Eye (tissue), 1 donor: ENCODE data around the gene CCDC148.
"Not testable (repeated sequence)": the region's sequence is repeated elsewhere in the genome, so short reads cannot be mapped to it uniquely, and the experiment has no call there.

ENCODE experiments used
- DNase-seq: peaks from one replicate; pipeline ENCODE4 v3.0.0-alpha.2; 2015

The CCDC148 gene

GRCh38 chr2:158346032-158346431 lies 110.5 kb downstream of the CCDC148 start:
- no peak for DNase-seq

GRCh38 chr2:158339513-158339912 lies 117.0 kb downstream of the CCDC148 start:
- DNase-seq = no peak

- no peak for DNase-seq
These were observed 119.5 kb downstream of the CCDC148 start for GRCh38 chr2:158337018-158337417.

- DNase-seq = not testable (repeated sequence)
These were observed 124.8 kb downstream of the CCDC148 start for GRCh38 chr2:158331799-158332198.

- no peak for DNase-seq
These were observed 130.7 kb downstream of the CCDC148 start for GRCh38 chr2:158325782-158326340.

GRCh38 chr2:158325031-158325781 lies 131.3 kb downstream of the CCDC148 start:
- DNase-seq = no peak

- DNase-seq = no peak
These were observed 133.2 kb downstream of the CCDC148 start for GRCh38 chr2:158323381-158323780.

- DNase-seq = no peak
These were observed 135.3 kb downstream of the CCDC148 start for GRCh38 chr2:158321264-158321663.

- no peak for DNase-seq
These were observed 137.3 kb downstream of the CCDC148 start for GRCh38 chr2:158319269-158319668.

- no peak for DNase-seq
These were observed 138.9 kb downstream of the CCDC148 start for GRCh38 chr2:158317642-158318041.

GRCh38 chr2:158315803-158316414 lies 140.6 kb downstream of the CCDC148 start:
- DNase-seq = no peak

GRCh38 chr2:158315000-158315399 lies 141.6 kb downstream of the CCDC148 start:
- no peak for DNase-seq

GRCh38 chr2:158313734-158314133 lies 142.8 kb downstream of the CCDC148 start:
- no peak for DNase-seq

GRCh38 chr2:158312981-158313380 lies 143.6 kb downstream of the CCDC148 start:
- no peak for DNase-seq

GRCh38 chr2:158310407-158310806 lies 146.1 kb downstream of the CCDC148 start:
- not testable (repeated sequence) for DNase-seq

GRCh38 chr2:158305501-158305900 lies 151.1 kb downstream of the CCDC148 start:
- DNase-seq = no peak

- no peak for DNase-seq
These were observed 156.2 kb downstream of the CCDC148 start for GRCh38 chr2:158300394-158300793.

GRCh38 chr2:158297606-158298005 lies 158.9 kb downstream of the CCDC148 start:
- DNase-seq = no peak

- no peak for DNase-seq
These were observed 159.4 kb downstream of the CCDC148 start for GRCh38 chr2:158297120-158297519.

GRCh38 chr2:158293722-158294121 lies 162.8 kb downstream of the CCDC148 start:
- no peak for DNase-seq

GRCh38 chr2:158291544-158292180 lies 164.9 kb downstream of the CCDC148 start:
- DNase-seq = peak; percentile 6

GRCh38 chr2:158290225-158290624 lies 166.3 kb downstream of the CCDC148 start:
- no peak for DNase-seq

GRCh38 chr2:158276619-158277471 lies 179.7 kb downstream of the CCDC148 start:
- DNase-seq = no peak
